GM10847 (cell line): ENCODE data around the gene ENPP5.

Experiments used
- POLR2A ChIP-seq: IDR thresholded peaks from 2 replicates; pipeline ENCODE4 v1.6.1; 2011; ENCODE audit not compliant: insufficient read length; ENCODE audit errors: extremely low read depth

Gene ENPP5

GRCh38 chr6:46191961-46192360, 21.2 kb upstream of the ENPP5 start:
- no peak for TF ChIP-seq POLR2A

GRCh38 chr6:46190889-46191288, 20.1 kb upstream of the ENPP5 start:
- no peak for TF ChIP-seq POLR2A

- TF ChIP-seq POLR2A: no peak
These were observed 18.9 kb upstream of the ENPP5 start for GRCh38 chr6:46189726-46190125.

GRCh38 chr6:46186583-46186982, 15.8 kb upstream of the ENPP5 start:
- TF ChIP-seq POLR2A: no peak

- TF ChIP-seq POLR2A: no peak
These were observed 13.3 kb upstream of the ENPP5 start for GRCh38 chr6:46184114-46184513.

GRCh38 chr6:46175976-46176375, 5.2 kb upstream of the ENPP5 start:
- TF ChIP-seq POLR2A: no peak

- no peak for TF ChIP-seq POLR2A
These were observed 4.7 kb upstream of the ENPP5 start for GRCh38 chr6:46175446-46175845.

- TF ChIP-seq POLR2A: no peak
These were observed 4.1 kb upstream of the ENPP5 start for GRCh38 chr6:46174904-46175303.

GRCh38 chr6:46172176-46172575, 1.4 kb upstream of the ENPP5 start:
- no peak for TF ChIP-seq POLR2A

- no peak for TF ChIP-seq POLR2A
These were observed 10.7 kb downstream of the ENPP5 start for GRCh38 chr6:46160102-46160501.

GRCh38 chr6:46159229-46159628, 11.6 kb downstream of the ENPP5 start:
- TF ChIP-seq POLR2A: no peak

- no peak for TF ChIP-seq POLR2A
These were observed 14.1 kb downstream of the ENPP5 start for GRCh38 chr6:46156701-46157100.

- TF ChIP-seq POLR2A: no peak
These were observed 26.5 kb downstream of the ENPP5 start for GRCh38 chr6:46144270-46144669.

- TF ChIP-seq POLR2A: no peak
These were observed 32.5 kb downstream of the ENPP5 start for GRCh38 chr6:46138281-46138680.

- no peak for TF ChIP-seq POLR2A
These were observed 33.4 kb downstream of the ENPP5 start for GRCh38 chr6:46137387-46137786.

- no peak for TF ChIP-seq POLR2A
These were observed 33.9 kb downstream of the ENPP5 start for GRCh38 chr6:46136831-46137230.

- TF ChIP-seq POLR2A: no peak
These were observed 35.6 kb downstream of the ENPP5 start for GRCh38 chr6:46135176-46135575.

GRCh38 chr6:46134216-46134615, 36.6 kb downstream of the ENPP5 start:
- no peak for TF ChIP-seq POLR2A
